SK-N-SH (cell line): ENCODE results near the gene CCKAR. TPM values are rescaled to one million over a fixed set of nuclear protein-coding genes. Genes with fewer than 3 reads are reported as not detected.

Experiments
- CTCF ChIA-PET: fragments of 300-600, 350-600 bp; formaldehyde crosslinking; extraction: SDS; loops from one replicate; lab custom pipeline; 2021; lab: Yijun Ruan, JAX
- POLR2A ChIA-PET: fragments of 350-600 bp; sonication (Branson Sonifier 250); formaldehyde crosslinking; extraction: SDS; loops from one replicate; lab custom pipeline; 2020; ENCODE audit warnings: antibody characterized with exemption, inconsistent platforms; lab: Yijun Ruan, JAX
- DNase-seq: peaks from one replicate; pipeline ENCODE4 v3.0.0; 2012
- H2AFZ ChIP-seq: fragments of 200-600 bp; sonication (generic); 2 replicates; pipeline ENCODE4 v1.8.1; 2016; ENCODE audit warnings: antibody characterized with exemption, mild to moderate bottlenecking, low read depth
- H3F3A ChIP-seq: fragments of 200-600 bp; sonication (generic); replicated peaks from 2 replicates; pipeline ENCODE3; 2016; ENCODE audit warnings: antibody characterized with exemption, mild to moderate bottlenecking; ENCODE audit not compliant: insufficient read depth
- H3K27ac ChIP-seq, 2 experiments: fragments of 200-500 bp in 1 of 2; fragments of 200-600 bp in 1 of 2; sonication (Bioruptor generic) in 1 of 2; sonication (generic), shearing (Covaris generic) in 1 of 2; 2 replicates each; pipeline versions ENCODE4 v1.5.1 to v1.6.1; 2014 to 2016; ENCODE audit warnings: low read depth in 2 of 2, inconsistent platforms in 1 of 2, low read length in 1 of 2, mild to moderate bottlenecking in 1 of 2, mixed read lengths in 1 of 2
- H3K27me3 ChIP-seq: fragments of 200-600 bp; sonication (generic), shearing (Covaris generic); 2 replicates; pipeline ENCODE4 v1.6.1; 2016; ENCODE audit warnings: mixed run types; ENCODE audit not compliant: insufficient read depth
- H3K36me3 ChIP-seq, 2 experiments: fragments of 200-500 bp in 1 of 2; fragments of 200-600 bp in 1 of 2; sonication (Bioruptor generic) in 1 of 2; sonication (generic) in 1 of 2; replicated peaks in 1 of 2; 2 replicates each; pipeline versions ENCODE3 to v1.5.1; 2014 to 2016; ENCODE audit warnings: low read length in 1 of 2, mild to moderate bottlenecking in 1 of 2; ENCODE audit not compliant: insufficient read depth in 2 of 2, control insufficient read depth in 1 of 2
- H3K4me1 ChIP-seq, 2 experiments: fragments of 200-500 bp in 1 of 2; fragments of 200-600 bp in 1 of 2; sonication (Bioruptor generic) in 1 of 2; sonication (generic), shearing (Covaris generic) in 1 of 2; 2 replicates each; pipeline versions ENCODE4 v1.5.1 to v1.6.1; 2014 to 2016; ENCODE audit warnings: low read depth in 1 of 2, low read length in 1 of 2, mixed run types in 1 of 2; ENCODE audit not compliant: insufficient read depth in 2 of 2, control insufficient read depth in 1 of 2
- H3K4me2 ChIP-seq: fragments of 200-600 bp; sonication (generic), shearing (Covaris generic); 2 replicates; pipeline ENCODE4 v1.6.1; 2017; ENCODE audit warnings: mixed run types
- H3K4me3 ChIP-seq, 2 experiments: fragments of 200-500 bp in 1 of 2; fragments of 200-600 bp in 1 of 2; sonication (Bioruptor generic) in 1 of 2; sonication (generic), shearing (Covaris generic) in 1 of 2; 2 replicates each; pipeline versions ENCODE4 v1.5.1 to v1.8.1; 2014 to 2016; ENCODE audit warnings: low read depth in 2 of 2, inconsistent platforms in 1 of 2, low read length in 1 of 2, mild to moderate bottlenecking in 1 of 2, mixed read lengths in 1 of 2, moderate library complexity in 1 of 2
- H3K79me2 ChIP-seq: fragments of 200-600 bp; sonication (generic); 2 replicates; pipeline ENCODE4 v1.8.1; 2017; ENCODE audit warnings: mild to moderate bottlenecking; ENCODE audit not compliant: insufficient read depth
- H3K9ac ChIP-seq: fragments of 200-600 bp; sonication (generic); 2 replicates; pipeline ENCODE4 v1.6.1; 2017; ENCODE audit warnings: mixed run types
- H3K9me2 ChIP-seq: fragments of 200-600 bp; sonication (generic); 2 replicates; pipeline ENCODE4 v1.6.1; 2017; ENCODE audit warnings: mixed run types
- H3K9me3 ChIP-seq: fragments of 200-600 bp; sonication (generic); 2 replicates; pipeline ENCODE4 v1.6.1; 2017; ENCODE audit warnings: mixed run types, mild to moderate bottlenecking, moderate library complexity
- H4K20me1 ChIP-seq: fragments of 200-600 bp; sonication (generic); 2 replicates; pipeline ENCODE4 v1.6.1; 2017; ENCODE audit warnings: mild to moderate bottlenecking, mixed run types; ENCODE audit not compliant: insufficient read depth
- CHD2 ChIP-seq: fragments of 150-350 bp; IDR thresholded peaks from 2 replicates; pipeline ENCODE4 v1.6.1; 2018; ENCODE audit warnings: low read length; ENCODE audit not compliant: partially characterized antibody
- CTCF ChIP-seq: fragments of 200-600 bp; sonication (generic); IDR thresholded peaks from 2 replicates; pipeline ENCODE4 v1.6.1; 2017; ENCODE audit warnings: antibody characterized with exemption, mild to moderate bottlenecking, moderate library complexity
- EZH2phosphoT487 ChIP-seq: fragments of 200-600 bp; sonication (generic); IDR thresholded peaks from 2 replicates; pipeline ENCODE4 v1.6.1; 2017; ENCODE audit warnings: low read depth, mixed run types, mild to moderate bottlenecking, antibody characterized with exemption, moderate library complexity, borderline replicate concordance
- FOXM1 ChIP-seq: IDR thresholded peaks from 2 replicates; pipeline ENCODE4 v1.4.0; 2012; ENCODE audit warnings: low read depth, mild to moderate bottlenecking
- IRF3 ChIP-seq: fragments of 150-350 bp; IDR thresholded peaks from 2 replicates; pipeline ENCODE4 v1.6.1; 2016; ENCODE audit warnings: mild to moderate bottlenecking, low read depth, low read length
- JUND ChIP-seq: IDR thresholded peaks from 2 replicates; pipeline ENCODE4 v1.4.0; 2012
- MEF2A ChIP-seq: IDR thresholded peaks from 2 replicates; pipeline ENCODE4 v1.4.0; 2012; ENCODE audit warnings: low read depth, borderline replicate concordance
- NRF1 ChIP-seq: IDR thresholded peaks from 2 replicates; pipeline ENCODE4 v1.6.1; 2012; ENCODE audit warnings: low read depth, mild to moderate bottlenecking, low read length
- POLR2AphosphoS5 ChIP-seq: IDR thresholded peaks from 2 replicates; pipeline ENCODE4 v1.6.1; 2012; ENCODE audit warnings: low read depth, low read length
- RAD21 ChIP-seq: IDR thresholded peaks from 2 replicates; pipeline ENCODE4 v1.6.1; 2012; ENCODE audit warnings: mild to moderate bottlenecking, low read length
- RXRA ChIP-seq: IDR thresholded peaks from 2 replicates; pipeline ENCODE4 v1.4.0; 2012; ENCODE audit warnings: low read depth, mild to moderate bottlenecking, borderline replicate concordance
- TAF1 ChIP-seq: IDR thresholded peaks from 2 replicates; pipeline ENCODE4 v1.6.1; 2012; ENCODE audit warnings: low read depth, mild to moderate bottlenecking, low read length, moderate library complexity, borderline replicate concordance
- TCF12 ChIP-seq: IDR thresholded peaks from 2 replicates; pipeline ENCODE4 v1.4.0; 2012
- USF1 ChIP-seq: IDR thresholded peaks from 2 replicates; pipeline ENCODE4 v1.4.0; 2012; ENCODE audit warnings: low read depth, borderline replicate concordance
- WGBS: methylation state at CpG from one replicate; pipeline ENCODE4 v1.1.6; 2017; ENCODE audit warnings: low lambda C conversion rate; 5-methylcytosine and 5-hydroxymethylcytosine counted together
- polyA plus RNA-seq, 3 experiments: library from polyadenylated mRNA; depleted of rRNA; stranded (reverse); fragments of >200 nt; gene quantifications; 2 replicates each; pipeline ENCODE4 v1.2.3, GENCODE V29; 2012
- TF ChIP-seq, protein P1 (sequence below): fragments of 150-350 bp; IDR thresholded peaks from 2 replicates; pipeline ENCODE4 v1.6.1; 2017; ENCODE audit warnings: antibody characterized with exemption, low read length, low read depth, borderline replicate concordance

The CCKAR gene
- polyA plus RNA-seq, 1 of the 3 experiments (the other 2 are of a cell fraction): not detected

DNA sequence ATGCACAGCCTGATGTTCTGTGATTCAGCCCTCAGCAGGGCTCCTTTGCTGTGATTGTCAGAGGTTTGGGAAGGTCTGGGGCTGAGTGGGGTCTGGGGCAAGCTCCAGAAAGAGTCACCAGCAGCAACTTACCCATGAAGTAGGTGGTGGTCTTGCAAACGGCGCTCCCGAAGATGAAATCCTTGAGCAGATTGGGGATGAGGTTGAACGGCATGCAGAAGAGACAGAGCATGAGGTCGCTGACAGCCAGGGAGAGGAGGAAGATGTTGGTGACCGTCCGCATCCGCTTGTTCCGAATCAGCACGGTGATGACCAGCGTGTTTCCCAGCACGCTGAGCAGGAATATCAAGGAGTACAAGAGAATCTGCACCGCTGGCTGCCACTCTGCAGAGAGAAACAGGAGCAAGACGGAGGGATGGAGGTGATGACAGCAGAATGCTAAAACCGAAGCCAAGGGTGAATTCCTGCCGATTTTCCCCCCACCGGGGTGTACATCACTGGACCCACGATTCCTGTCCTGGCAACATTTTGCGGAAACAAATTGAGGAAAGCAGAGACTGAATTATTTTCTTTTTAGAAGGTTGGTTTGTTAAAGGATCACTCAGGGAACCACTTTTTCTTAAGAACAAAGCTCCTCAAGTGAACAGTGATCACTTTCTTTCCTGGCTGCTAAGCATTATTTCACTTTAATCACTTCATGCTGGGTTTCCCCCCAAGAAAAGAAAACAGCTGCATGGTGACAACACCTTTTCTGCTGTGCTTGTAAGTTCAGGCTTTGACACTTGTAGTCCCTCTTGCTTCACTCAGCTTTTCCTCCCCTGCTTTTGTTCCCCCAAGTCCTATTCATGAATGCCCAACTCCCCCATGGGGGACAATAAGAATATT lies 941 bp downstream of the CCKAR start:
- H3K9me3 ChIP-seq: no peaks in the 10 kb centered on the region
- no peak overlapping the region for H2AFZ ChIP-seq
- no peak for TF ChIP-seq CTCF
- no peak for TF ChIP-seq IRF3
- no peak for TF ChIP-seq TCF12
- TF ChIP-seq FOXM1: no peak
- TF ChIP-seq JUND: no peak
- no peak for TF ChIP-seq EZH2phosphoT487
- no peak for TF ChIP-seq USF1
- no peak for TF ChIP-seq CHD2
- TF ChIP-seq RAD21: no peak
- no peak for TF ChIP-seq RXRA
- TF ChIP-seq MEF2A: no peak
- TF ChIP-seq NRF1: no peak
- no peak for TF ChIP-seq TAF1
- TF ChIP-seq, protein P1, sequence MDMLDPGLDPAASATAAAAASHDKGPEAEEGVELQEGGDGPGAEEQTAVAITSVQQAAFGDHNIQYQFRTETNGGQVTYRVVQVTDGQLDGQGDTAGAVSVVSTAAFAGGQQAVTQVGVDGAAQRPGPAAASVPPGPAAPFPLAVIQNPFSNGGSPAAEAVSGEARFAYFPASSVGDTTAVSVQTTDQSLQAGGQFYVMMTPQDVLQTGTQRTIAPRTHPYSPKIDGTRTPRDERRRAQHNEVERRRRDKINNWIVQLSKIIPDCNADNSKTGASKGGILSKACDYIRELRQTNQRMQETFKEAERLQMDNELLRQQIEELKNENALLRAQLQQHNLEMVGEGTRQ: no peak
- no peak for TF ChIP-seq POLR2AphosphoS5
- POLR2A ChIA-PET: no interaction called here
- DNase-seq: no peak
- no peaks in the 10 kb centered on the region for H3F3A ChIP-seq
- no peak overlapping the region for H3K4me2 ChIP-seq
- H3K4me1 ChIP-seq: peaks cover 0 to 12% of the 10 kb centered on the region in 2 experiments; a peak in 1 of 4 replicates
- CTCF ChIA-PET: interaction anchor here (0.8 kb wide), 1 partner anchor 30 kb away, joined by 3 read pairs; no protein-coding TSS in a partner anchor
- 85% methylated on average over 18 of the region's 19 CpGs for WGBS
- no peaks in the 10 kb centered on the region for H3K9me2 ChIP-seq
- no peak overlapping the region for H3K27ac ChIP-seq
- H4K20me1 ChIP-seq: no peaks in the 10 kb centered on the region
- no peaks in the 10 kb centered on the region for H3K36me3 ChIP-seq
- no peak overlapping the region for H3K9ac ChIP-seq
- H3K27me3 ChIP-seq: no peaks in the 10 kb centered on the region
- no peak overlapping the region for H3K4me3 ChIP-seq
- H3K79me2 ChIP-seq: no peaks in the 10 kb centered on the region
